GM23338 (cell line): Measurements from ENCODE around the gene ACOXL. TPM values are rescaled to one million over a fixed set of nuclear protein-coding genes. Genes with fewer than 3 reads are reported as not detected.

ENCODE experiments used
- ATAC-seq: fragments of 200-7000 bp; cut with Tn5 transposase; 3 replicates; pipeline ENCODE4 v1.9.1; 2020
- DNase-seq: peaks from one replicate; pipeline ENCODE4 v3.0.0-alpha.2; 2015; ENCODE audit warnings: low spot score
- H2AFZ ChIP-seq: fragments of 200-600 bp; sonication (generic); 2 replicates; pipeline ENCODE4 v1.8.0; 2016; ENCODE audit warnings: antibody characterized with exemption, mild to moderate bottlenecking, moderate library complexity
- H3F3A ChIP-seq: fragments of 200-600 bp; sonication (generic); replicated peaks from 2 replicates; pipeline ENCODE4 v1.8.0; 2017; ENCODE audit warnings: antibody characterized with exemption, mixed run types, low read depth
- H3K27ac ChIP-seq: fragments of 200-600 bp; sonication (generic); 2 replicates; pipeline ENCODE4 v1.6.1; 2016; ENCODE audit warnings: low read depth
- H3K27me3 ChIP-seq: fragments of 200-600 bp; sonication (generic); 2 replicates; pipeline ENCODE4 v1.8.0; 2016; ENCODE audit warnings: mild to moderate bottlenecking, mixed run types, moderate library complexity; ENCODE audit not compliant: insufficient read depth
- H3K36me3 ChIP-seq: fragments of 200-600 bp; sonication (generic); 2 replicates; pipeline ENCODE4 v1.8.0; 2016; ENCODE audit warnings: mild to moderate bottlenecking; ENCODE audit not compliant: insufficient read depth
- H3K4me1 ChIP-seq: fragments of 200-600 bp; sonication (generic); 2 replicates; pipeline ENCODE4 v1.8.0; 2016; ENCODE audit warnings: mild to moderate bottlenecking, moderate library complexity; ENCODE audit not compliant: insufficient read depth
- H3K4me2 ChIP-seq: fragments of 200-600 bp; sonication (generic); 2 replicates; pipeline ENCODE4 v1.7.1; 2017; ENCODE audit warnings: mixed run types
- H3K4me3 ChIP-seq: fragments of 200-600 bp; sonication (generic); 2 replicates; pipeline ENCODE4 v1.6.1; 2016; ENCODE audit warnings: mixed run types
- H3K79me2 ChIP-seq: fragments of 200-600 bp; sonication (generic); replicated peaks from 2 replicates; pipeline ENCODE4 v1.8.0; 2017; ENCODE audit warnings: mild to moderate bottlenecking; ENCODE audit not compliant: insufficient read depth
- H3K9me2 ChIP-seq: fragments of 200-600 bp; sonication (generic); 2 replicates; pipeline ENCODE4 v1.8.0; 2017; ENCODE audit not compliant: insufficient read depth
- H4K20me1 ChIP-seq: fragments of 200-600 bp; sonication (generic); replicated peaks from 2 replicates; pipeline ENCODE4 v1.8.0; 2017; ENCODE audit warnings: mild to moderate bottlenecking; ENCODE audit not compliant: insufficient read depth
- H3K27ac Mint-ChIP-seq: 2 replicates; pipeline ENCODE4 v1.8.0; 2020; ENCODE audit warnings: inconsistent platforms, mild to moderate bottlenecking, moderate library complexity, mixed read lengths
- H3K27me3 Mint-ChIP-seq: 3 replicates; pipeline ENCODE4 v1.8.0; 2022; ENCODE audit warnings: low read depth, mild to moderate bottlenecking, moderate library complexity, mixed read lengths, inconsistent platforms; ENCODE audit not compliant: insufficient read depth, poor library complexity
- H3K36me3 Mint-ChIP-seq: 3 replicates; pipeline ENCODE4 v1.8.0; 2021; ENCODE audit warnings: low read depth, mild to moderate bottlenecking, inconsistent platforms, moderate library complexity, mixed read lengths
- H3K4me1 Mint-ChIP-seq: 3 replicates; pipeline ENCODE4 v1.8.0; 2020; ENCODE audit warnings: mild to moderate bottlenecking, inconsistent platforms, mixed read lengths
- H3K4me3 Mint-ChIP-seq: 3 replicates; pipeline ENCODE4 v1.8.0; 2021; ENCODE audit warnings: moderate library complexity, mild to moderate bottlenecking, inconsistent platforms, mixed read lengths
- H3K9me3 Mint-ChIP-seq: 3 replicates; pipeline ENCODE4 v1.8.0; 2020; ENCODE audit warnings: moderate library complexity, mild to moderate bottlenecking, inconsistent platforms, mixed read lengths
- CREB1 ChIP-seq: fragments of 250-450 bp; sonication (Bioruptor Pico); IDR thresholded peaks from 2 replicates; pipeline ENCODE4 v1.5.0; 2020; ENCODE audit warnings: low read depth, mild to moderate bottlenecking, moderate library complexity
- EZH2 ChIP-seq: fragments of 200-600 bp; sonication (generic); IDR thresholded peaks from one replicate; pipeline ENCODE4 v1.8.0; 2017; ENCODE audit warnings: antibody characterized with exemption, mild to moderate bottlenecking, low read depth; ENCODE audit not compliant: unreplicated experiment
- EZH2phosphoT487 ChIP-seq: fragments of 200-600 bp; sonication (generic); IDR thresholded peaks from one replicate; pipeline ENCODE4 v1.8.1; 2018; ENCODE audit warnings: antibody characterized with exemption; ENCODE audit not compliant: unreplicated experiment
- JUNB ChIP-seq: IDR thresholded peaks from one replicate; pipeline ENCODE4 v1.6.1; 2016; ENCODE audit warnings: antibody characterized with exemption; ENCODE audit not compliant: unreplicated experiment
- NANOG ChIP-seq: IDR thresholded peaks from 2 replicates; pipeline ENCODE4 v1.6.1; 2016; ENCODE audit warnings: antibody characterized with exemption, borderline replicate concordance
- POLR2AphosphoS5 ChIP-seq: IDR thresholded peaks from 2 replicates; pipeline ENCODE4 v1.6.1; 2016; ENCODE audit warnings: antibody characterized with exemption, low read depth
- STAT1 ChIP-seq: IDR thresholded peaks from one replicate; pipeline ENCODE4 v1.6.1; 2016; ENCODE audit warnings: antibody characterized with exemption; ENCODE audit not compliant: unreplicated experiment
- ZNF114 ChIP-seq: fragments of 250-450 bp; sonication (Bioruptor Pico); IDR thresholded peaks from 2 replicates; pipeline ENCODE4 v1.5.0; 2020; ENCODE audit warnings: mild to moderate bottlenecking, moderate library complexity
- ZNF331 ChIP-seq: fragments of 250-450 bp; sonication (Bioruptor Pico); IDR thresholded peaks from 2 replicates; pipeline ENCODE4 v1.5.0; 2020; ENCODE audit warnings: low read depth, mild to moderate bottlenecking, moderate library complexity
- polyA plus RNA-seq: library from polyadenylated mRNA; unstranded; fragments of >200 nt; fragmentation: Nextera tagmentation; extraction: Ambion mirVana; gene quantifications from 2 replicates; pipeline ENCODE4 v1.2.1, GENCODE V29; 2016
- total RNA-seq: library from RNA; depleted of rRNA; stranded (reverse); fragments of >200 nt; shearing (Covaris generic); gene quantifications from 2 replicates; pipeline ENCODE4 v1.2.3, GENCODE V29; 2014
- TF ChIP-seq, protein P1 (sequence below): fragments of 250-450 bp; sonication (Bioruptor Pico); IDR thresholded peaks from 2 replicates; pipeline ENCODE4 v1.5.0; 2020; ENCODE audit warnings: mild to moderate bottlenecking, moderate library complexity
- TF ChIP-seq, protein P2 (sequence below): IDR thresholded peaks from 2 replicates; pipeline ENCODE4 v1.6.1; 2016; ENCODE audit warnings: antibody characterized with exemption
- TF ChIP-seq, protein P3 (sequence below), 2 experiments: fragments of 200-600 bp in 1 of 2; sonication (generic) in 1 of 2; conservative IDR thresholded peaks; 2 replicates each; pipeline versions ENCODE4 v1.5.1 to v1.6.1; 2016 to 2017; ENCODE audit warnings: antibody characterized with exemption in 2 of 2, low read depth in 2 of 2, mild to moderate bottlenecking in 2 of 2, moderate library complexity in 1 of 2

ACOXL gene
- total and polyA plus RNA-seq, 2 experiments from 2014 or later = 9.0 to 14.7 TPM

DNA sequence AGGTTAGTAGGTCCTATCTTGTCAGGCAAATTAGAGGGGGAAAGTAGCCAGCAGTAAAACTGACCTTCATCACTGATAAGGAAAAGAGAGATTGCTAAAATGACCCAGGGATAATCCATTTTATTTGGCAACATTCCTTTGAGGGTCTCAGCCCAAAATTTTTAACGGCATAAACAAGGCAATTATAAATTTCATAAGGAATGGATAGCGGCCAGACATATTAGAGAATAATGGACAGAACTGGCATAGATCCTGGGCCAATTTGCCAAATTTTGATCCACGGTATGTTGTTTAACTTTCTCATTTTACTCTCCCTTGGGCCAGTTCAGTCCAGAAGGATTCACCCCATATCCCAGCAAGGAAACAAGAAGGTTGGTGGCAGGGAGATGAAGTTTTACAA, 217.9 kb downstream of the ACOXL start:
- Histone ChIP-seq H4K20me1 (no peaks in the 10 kb centered on the region), H3K27me3 (no peaks in the 10 kb centered on the region), H3K27ac (no peak overlapping the region), H3K4me3 (no peak overlapping the region), H3F3A (no peaks in the 10 kb centered on the region), H2AFZ (no peak overlapping the region), H3K79me2 (no peaks in the 10 kb centered on the region), H3K9me2 (no peaks in the 10 kb centered on the region), H3K36me3 (no peaks in the 10 kb centered on the region), H3K4me2 (no peak overlapping the region), H3K4me1 (0 out of 2 replicates have a peak, but pooled peaks cover 2% of the 10 kb centered on the region)
- TF ChIP-seq ZNF114 (no peak), EZH2 (no peak), POLR2AphosphoS5 (no peak), JUNB (no peak), ZNF331 (no peak), CREB1 (CRISPR knock-in tag) (no peak), NANOG (no peak), EZH2phosphoT487 (no peak), STAT1 (no peak)
- TF ChIP-seq, protein P1, sequence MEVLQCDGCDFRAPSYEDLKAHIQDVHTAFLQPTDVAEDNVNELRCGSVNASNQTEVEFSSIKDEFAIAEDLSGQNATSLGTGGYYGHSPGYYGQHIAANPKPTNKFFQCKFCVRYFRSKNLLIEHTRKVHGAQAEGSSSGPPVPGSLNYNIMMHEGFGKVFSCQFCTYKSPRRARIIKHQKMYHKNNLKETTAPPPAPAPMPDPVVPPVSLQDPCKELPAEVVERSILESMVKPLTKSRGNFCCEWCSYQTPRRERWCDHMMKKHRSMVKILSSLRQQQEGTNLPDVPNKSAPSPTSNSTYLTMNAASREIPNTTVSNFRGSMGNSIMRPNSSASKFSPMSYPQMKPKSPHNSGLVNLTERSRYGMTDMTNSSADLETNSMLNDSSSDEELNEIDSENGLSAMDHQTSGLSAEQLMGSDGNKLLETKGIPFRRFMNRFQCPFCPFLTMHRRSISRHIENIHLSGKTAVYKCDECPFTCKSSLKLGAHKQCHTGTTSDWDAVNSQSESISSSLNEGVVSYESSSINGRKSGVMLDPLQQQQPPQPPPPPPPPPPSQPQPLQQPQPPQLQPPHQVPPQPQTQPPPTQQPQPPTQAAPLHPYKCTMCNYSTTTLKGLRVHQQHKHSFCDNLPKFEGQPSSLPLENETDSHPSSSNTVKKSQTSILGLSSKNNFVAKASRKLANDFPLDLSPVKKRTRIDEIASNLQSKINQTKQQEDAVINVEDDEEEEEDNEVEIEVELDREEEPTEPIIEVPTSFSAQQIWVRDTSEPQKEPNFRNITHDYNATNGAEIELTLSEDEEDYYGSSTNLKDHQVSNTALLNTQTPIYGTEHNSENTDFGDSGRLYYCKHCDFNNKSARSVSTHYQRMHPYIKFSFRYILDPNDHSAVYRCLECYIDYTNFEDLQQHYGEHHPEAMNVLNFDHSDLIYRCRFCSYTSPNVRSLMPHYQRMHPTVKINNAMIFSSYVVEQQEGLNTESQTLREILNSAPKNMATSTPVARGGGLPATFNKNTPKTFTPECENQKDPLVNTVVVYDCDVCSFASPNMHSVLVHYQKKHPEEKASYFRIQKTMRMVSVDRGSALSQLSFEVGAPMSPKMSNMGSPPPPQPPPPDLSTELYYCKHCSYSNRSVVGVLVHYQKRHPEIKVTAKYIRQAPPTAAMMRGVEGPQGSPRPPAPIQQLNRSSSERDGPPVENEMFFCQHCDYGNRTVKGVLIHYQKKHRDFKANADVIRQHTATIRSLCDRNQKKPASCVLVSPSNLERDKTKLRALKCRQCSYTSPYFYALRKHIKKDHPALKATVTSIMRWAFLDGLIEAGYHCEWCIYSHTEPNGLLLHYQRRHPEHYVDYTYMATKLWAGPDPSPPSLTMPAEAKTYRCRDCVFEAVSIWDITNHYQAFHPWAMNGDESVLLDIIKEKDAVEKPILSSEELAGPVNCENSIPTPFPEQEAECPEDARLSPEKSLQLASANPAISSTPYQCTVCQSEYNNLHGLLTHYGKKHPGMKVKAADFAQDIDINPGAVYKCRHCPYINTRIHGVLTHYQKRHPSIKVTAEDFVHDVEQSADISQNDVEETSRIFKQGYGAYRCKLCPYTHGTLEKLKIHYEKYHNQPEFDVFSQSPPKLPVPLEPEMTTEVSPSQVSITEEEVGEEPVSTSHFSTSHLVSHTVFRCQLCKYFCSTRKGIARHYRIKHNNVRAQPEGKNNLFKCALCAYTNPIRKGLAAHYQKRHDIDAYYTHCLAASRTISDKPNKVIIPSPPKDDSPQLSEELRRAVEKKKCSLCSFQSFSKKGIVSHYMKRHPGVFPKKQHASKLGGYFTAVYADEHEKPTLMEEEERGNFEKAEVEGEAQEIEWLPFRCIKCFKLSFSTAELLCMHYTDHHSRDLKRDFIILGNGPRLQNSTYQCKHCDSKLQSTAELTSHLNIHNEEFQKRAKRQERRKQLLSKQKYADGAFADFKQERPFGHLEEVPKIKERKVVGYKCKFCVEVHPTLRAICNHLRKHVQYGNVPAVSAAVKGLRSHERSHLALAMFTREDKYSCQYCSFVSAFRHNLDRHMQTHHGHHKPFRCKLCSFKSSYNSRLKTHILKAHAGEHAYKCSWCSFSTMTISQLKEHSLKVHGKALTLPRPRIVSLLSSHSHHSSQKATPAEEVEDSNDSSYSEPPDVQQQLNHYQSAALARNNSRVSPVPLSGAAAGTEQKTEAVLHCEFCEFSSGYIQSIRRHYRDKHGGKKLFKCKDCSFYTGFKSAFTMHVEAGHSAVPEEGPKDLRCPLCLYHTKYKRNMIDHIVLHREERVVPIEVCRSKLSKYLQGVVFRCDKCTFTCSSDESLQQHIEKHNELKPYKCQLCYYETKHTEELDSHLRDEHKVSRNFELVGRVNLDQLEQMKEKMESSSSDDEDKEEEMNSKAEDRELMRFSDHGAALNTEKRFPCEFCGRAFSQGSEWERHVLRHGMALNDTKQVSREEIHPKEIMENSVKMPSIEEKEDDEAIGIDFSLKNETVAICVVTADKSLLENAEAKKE (CRISPR knock-in tag) = no peak
- TF ChIP-seq, protein P2, sequence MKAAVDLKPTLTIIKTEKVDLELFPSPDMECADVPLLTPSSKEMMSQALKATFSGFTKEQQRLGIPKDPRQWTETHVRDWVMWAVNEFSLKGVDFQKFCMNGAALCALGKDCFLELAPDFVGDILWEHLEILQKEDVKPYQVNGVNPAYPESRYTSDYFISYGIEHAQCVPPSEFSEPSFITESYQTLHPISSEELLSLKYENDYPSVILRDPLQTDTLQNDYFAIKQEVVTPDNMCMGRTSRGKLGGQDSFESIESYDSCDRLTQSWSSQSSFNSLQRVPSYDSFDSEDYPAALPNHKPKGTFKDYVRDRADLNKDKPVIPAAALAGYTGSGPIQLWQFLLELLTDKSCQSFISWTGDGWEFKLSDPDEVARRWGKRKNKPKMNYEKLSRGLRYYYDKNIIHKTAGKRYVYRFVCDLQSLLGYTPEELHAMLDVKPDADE = no peak
- TF ChIP-seq, protein P3, sequence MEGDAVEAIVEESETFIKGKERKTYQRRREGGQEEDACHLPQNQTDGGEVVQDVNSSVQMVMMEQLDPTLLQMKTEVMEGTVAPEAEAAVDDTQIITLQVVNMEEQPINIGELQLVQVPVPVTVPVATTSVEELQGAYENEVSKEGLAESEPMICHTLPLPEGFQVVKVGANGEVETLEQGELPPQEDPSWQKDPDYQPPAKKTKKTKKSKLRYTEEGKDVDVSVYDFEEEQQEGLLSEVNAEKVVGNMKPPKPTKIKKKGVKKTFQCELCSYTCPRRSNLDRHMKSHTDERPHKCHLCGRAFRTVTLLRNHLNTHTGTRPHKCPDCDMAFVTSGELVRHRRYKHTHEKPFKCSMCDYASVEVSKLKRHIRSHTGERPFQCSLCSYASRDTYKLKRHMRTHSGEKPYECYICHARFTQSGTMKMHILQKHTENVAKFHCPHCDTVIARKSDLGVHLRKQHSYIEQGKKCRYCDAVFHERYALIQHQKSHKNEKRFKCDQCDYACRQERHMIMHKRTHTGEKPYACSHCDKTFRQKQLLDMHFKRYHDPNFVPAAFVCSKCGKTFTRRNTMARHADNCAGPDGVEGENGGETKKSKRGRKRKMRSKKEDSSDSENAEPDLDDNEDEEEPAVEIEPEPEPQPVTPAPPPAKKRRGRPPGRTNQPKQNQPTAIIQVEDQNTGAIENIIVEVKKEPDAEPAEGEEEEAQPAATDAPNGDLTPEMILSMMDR (conservative IDR thresholded peaks at IDR 0.05; ENCODE audit: low read depth in 2 of 2) = no peak
- H3K4me1 Mint-ChIP-seq = peaks cover 10% of the 10 kb centered on the region; the same call in 2 of the 3 replicates
- DNase-seq (no peak), ATAC-seq (no peak)
- H3K36me3 Mint-ChIP-seq = no peaks in the 10 kb centered on the region
- no peak overlapping the region for H3K4me3 Mint-ChIP-seq
- H3K27me3 Mint-ChIP-seq = no peaks in the 10 kb centered on the region
- H3K9me3 Mint-ChIP-seq = no peaks in the 10 kb centered on the region
- H3K27ac Mint-ChIP-seq = no peak overlapping the region
